Neural cell (in vitro differentiated cells): ENCODE data around the gene DNMBP. TPM values are rescaled to one million over a fixed set of nuclear protein-coding genes. Genes with fewer than 3 reads are reported as not detected.
A peak's percentile ranks its signal among the peaks of the same experiment; 100 is the strongest.

Experiments used
- H2AFZ ChIP-seq: fragments of 200-600, 300-800 bp; sonication (generic), shearing (Covaris generic); 2 replicates; pipeline ENCODE4 v1.6.0; 2014; ENCODE audit warnings: low read depth, mild to moderate bottlenecking, antibody characterized with exemption, low read length, moderate library complexity
- H3F3A ChIP-seq: fragments of 200-600 bp; shearing (Covaris generic); 2 replicates; pipeline ENCODE4 v1.6.1; 2016; ENCODE audit warnings: mild to moderate bottlenecking, moderate library complexity, mixed read lengths, antibody characterized with exemption, low read length; ENCODE audit not compliant: insufficient read depth, poor library complexity, severe bottlenecking
- H3K27ac ChIP-seq: fragments of 200-600, 300-800 bp; sonication (generic), shearing (Covaris generic); 2 replicates; pipeline ENCODE4 v1.5.1; 2014; ENCODE audit warnings: mild to moderate bottlenecking, low read length, moderate library complexity
- H3K27me3 ChIP-seq: fragments of 300-800, 200-600 bp; sonication (generic), shearing (Covaris generic); 2 replicates; pipeline ENCODE4 v1.6.0; 2014; ENCODE audit warnings: mild to moderate bottlenecking, low read depth, low read length, moderate library complexity; ENCODE audit not compliant: insufficient read depth
- H3K36me3 ChIP-seq: fragments of 300-800, 200-600 bp; sonication (generic), shearing (Covaris generic); 2 replicates; pipeline ENCODE4 v1.5.1; 2014; ENCODE audit warnings: mild to moderate bottlenecking, antibody characterized with exemption, low read length, moderate library complexity; ENCODE audit not compliant: insufficient read depth
- H3K4me2 ChIP-seq: fragments of 300-800, 200-600 bp; sonication (generic), shearing (Covaris generic); 2 replicates; pipeline ENCODE4 v1.6.0; 2014; ENCODE audit warnings: mild to moderate bottlenecking, low read length
- H3K4me3 ChIP-seq: fragments of 300-800, 200-600 bp; sonication (generic), shearing (Covaris generic); 2 replicates; pipeline ENCODE4 v1.5.1; 2014; ENCODE audit warnings: mild to moderate bottlenecking, low read length, moderate library complexity
- H3K79me2 ChIP-seq: fragments of 200-600 bp; shearing (Covaris generic); replicated peaks from 2 replicates; pipeline ENCODE4 v1.6.0; 2014; ENCODE audit warnings: mild to moderate bottlenecking, low read length, moderate library complexity; ENCODE audit not compliant: insufficient read depth
- H3K9ac ChIP-seq: fragments of 300-800, 200-600 bp; sonication (generic), shearing (Covaris generic); 2 replicates; pipeline ENCODE4 v1.6.1; 2016; ENCODE audit warnings: mild to moderate bottlenecking, low read length, mixed read lengths
- H3K9me2 ChIP-seq: fragments of 200-600 bp; shearing (Covaris generic); 2 replicates; pipeline ENCODE4 v1.6.1; 2016; ENCODE audit warnings: mild to moderate bottlenecking, low read length, mixed read lengths; ENCODE audit not compliant: insufficient read depth
- H3K9me3 ChIP-seq: fragments of 200-600, 300-800 bp; sonication (generic), shearing (Covaris generic); 2 replicates; pipeline ENCODE4 v1.6.1; 2016; ENCODE audit warnings: mild to moderate bottlenecking, mixed run types, low read length, moderate library complexity, mixed read lengths
- H4K20me1 ChIP-seq: fragments of 200-600 bp; shearing (Covaris generic); 2 replicates; pipeline ENCODE4 v1.6.1; 2016; ENCODE audit warnings: mild to moderate bottlenecking, mixed run types; ENCODE audit not compliant: insufficient read depth
- CTCF ChIP-seq: fragments of 450-650 bp; IDR thresholded peaks from 2 replicates; pipeline ENCODE4 v1.5.1; 2014; ENCODE audit warnings: antibody characterized with exemption, mild to moderate bottlenecking, moderate library complexity; ENCODE audit not compliant: poor library complexity, severe bottlenecking
- EP300 ChIP-seq: fragments of 450-650 bp; conservative IDR thresholded peaks from 2 replicates; pipeline ENCODE4 v1.6.1; 2014; ENCODE audit warnings: antibody characterized with exemption, mild to moderate bottlenecking, moderate library complexity; ENCODE audit not compliant: poor library complexity, severe bottlenecking
- EZH2 ChIP-seq: fragments of 200-600, 300-800 bp; shearing (Covaris generic), sonication (generic); IDR thresholded peaks from 2 replicates; pipeline ENCODE4 v1.6.1; 2014; ENCODE audit warnings: antibody characterized with exemption, low read length, borderline replicate concordance, mild to moderate bottlenecking; ENCODE audit not compliant: insufficient read depth, poor library complexity, severe bottlenecking
- MXI1 ChIP-seq: fragments of 450-650 bp; conservative IDR thresholded peaks from 2 replicates; pipeline ENCODE4 v1.6.1; 2014; ENCODE audit warnings: antibody characterized with exemption, mild to moderate bottlenecking; ENCODE audit not compliant: poor library complexity, severe bottlenecking
- POLR2AphosphoS5 ChIP-seq: IDR thresholded peaks from 2 replicates; pipeline ENCODE4 v1.6.1; 2012
- RAD21 ChIP-seq: fragments of 450-650 bp; conservative IDR thresholded peaks from 2 replicates; pipeline ENCODE4 v1.6.1; 2014; ENCODE audit warnings: antibody characterized with exemption, mild to moderate bottlenecking, moderate library complexity
- SMC3 ChIP-seq: fragments of 450-650 bp; conservative IDR thresholded peaks from 2 replicates; pipeline ENCODE4 v1.6.1; 2014; ENCODE audit warnings: antibody characterized with exemption, mild to moderate bottlenecking, moderate library complexity; ENCODE audit not compliant: poor library complexity
- TAF1 ChIP-seq: IDR thresholded peaks from 2 replicates; pipeline ENCODE4 v1.6.1; 2012; ENCODE audit warnings: low read depth
- polyA plus RNA-seq: library from polyadenylated mRNA; depleted of rRNA; stranded (reverse); fragments of >200 nt; gene quantifications from 2 replicates; pipeline ENCODE4 v1.2.3, GENCODE V29; 2014
- TF ChIP-seq, protein P1 (sequence below): IDR thresholded peaks from 2 replicates; pipeline ENCODE4 v1.6.1; 2012; ENCODE audit warnings: borderline replicate concordance

Gene DNMBP
- polyA plus RNA-seq, 1 donor from 2014 or later = 2.3 TPM

- H3K4me2 ChIP-seq = no peak overlapping the region
- no peaks in the 10 kb centered on the region for H3F3A ChIP-seq
- H3K79me2 ChIP-seq = no peaks in the 10 kb centered on the region
- no peak overlapping the region for H3K27ac ChIP-seq
- H3K9me3 ChIP-seq = no peaks in the 10 kb centered on the region
- H3K27me3 ChIP-seq = no peaks in the 10 kb centered on the region
- H3K4me3 ChIP-seq = no peak overlapping the region
- H2AFZ ChIP-seq = no peak overlapping the region
- no peak for TF ChIP-seq MXI1
- TF ChIP-seq EZH2 = no peak
- TF ChIP-seq, protein P1, sequence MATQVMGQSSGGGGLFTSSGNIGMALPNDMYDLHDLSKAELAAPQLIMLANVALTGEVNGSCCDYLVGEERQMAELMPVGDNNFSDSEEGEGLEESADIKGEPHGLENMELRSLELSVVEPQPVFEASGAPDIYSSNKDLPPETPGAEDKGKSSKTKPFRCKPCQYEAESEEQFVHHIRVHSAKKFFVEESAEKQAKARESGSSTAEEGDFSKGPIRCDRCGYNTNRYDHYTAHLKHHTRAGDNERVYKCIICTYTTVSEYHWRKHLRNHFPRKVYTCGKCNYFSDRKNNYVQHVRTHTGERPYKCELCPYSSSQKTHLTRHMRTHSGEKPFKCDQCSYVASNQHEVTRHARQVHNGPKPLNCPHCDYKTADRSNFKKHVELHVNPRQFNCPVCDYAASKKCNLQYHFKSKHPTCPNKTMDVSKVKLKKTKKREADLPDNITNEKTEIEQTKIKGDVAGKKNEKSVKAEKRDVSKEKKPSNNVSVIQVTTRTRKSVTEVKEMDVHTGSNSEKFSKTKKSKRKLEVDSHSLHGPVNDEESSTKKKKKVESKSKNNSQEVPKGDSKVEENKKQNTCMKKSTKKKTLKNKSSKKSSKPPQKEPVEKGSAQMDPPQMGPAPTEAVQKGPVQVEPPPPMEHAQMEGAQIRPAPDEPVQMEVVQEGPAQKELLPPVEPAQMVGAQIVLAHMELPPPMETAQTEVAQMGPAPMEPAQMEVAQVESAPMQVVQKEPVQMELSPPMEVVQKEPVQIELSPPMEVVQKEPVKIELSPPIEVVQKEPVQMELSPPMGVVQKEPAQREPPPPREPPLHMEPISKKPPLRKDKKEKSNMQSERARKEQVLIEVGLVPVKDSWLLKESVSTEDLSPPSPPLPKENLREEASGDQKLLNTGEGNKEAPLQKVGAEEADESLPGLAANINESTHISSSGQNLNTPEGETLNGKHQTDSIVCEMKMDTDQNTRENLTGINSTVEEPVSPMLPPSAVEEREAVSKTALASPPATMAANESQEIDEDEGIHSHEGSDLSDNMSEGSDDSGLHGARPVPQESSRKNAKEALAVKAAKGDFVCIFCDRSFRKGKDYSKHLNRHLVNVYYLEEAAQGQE = no peak
- TF ChIP-seq RAD21 = no peak
- no peak for TF ChIP-seq CTCF
- no peak for TF ChIP-seq POLR2AphosphoS5
- TF ChIP-seq TAF1 = no peak
- no peak for TF ChIP-seq SMC3
- no peak for TF ChIP-seq EP300
- H3K9ac ChIP-seq = no peak overlapping the region
- H3K36me3 ChIP-seq = no peaks in the 10 kb centered on the region
- no peaks in the 10 kb centered on the region for H4K20me1 ChIP-seq
- H3K9me2 ChIP-seq = no peaks in the 10 kb centered on the region
These were observed 160.7 kb downstream of the DNMBP start for GRCh38 chr10:99849057-99849456.

- Histone ChIP-seq H3K27ac (no peak overlapping the region), H3K9ac (no peak overlapping the region), H4K20me1 (no peaks in the 10 kb centered on the region), H2AFZ (no peak overlapping the region), H3K9me2 (no peaks in the 10 kb centered on the region), H3K36me3 (no peaks in the 10 kb centered on the region), H3K4me2 (no peak overlapping the region), H3K27me3 (no peaks in the 10 kb centered on the region), H3K9me3 (no peaks in the 10 kb centered on the region), H3K4me3 (no peak overlapping the region), H3K79me2 (no peaks in the 10 kb centered on the region), H3F3A (no peaks in the 10 kb centered on the region)
- TF ChIP-seq EZH2 = no peak
- TF ChIP-seq TAF1 = no peak
- no peak for TF ChIP-seq POLR2AphosphoS5
- peak; percentile 94 for TF ChIP-seq CTCF
- TF ChIP-seq, protein P1 = no peak
- peak; percentile 91 for TF ChIP-seq RAD21
- peak; percentile 85 for TF ChIP-seq SMC3
- peak; percentile 22 for TF ChIP-seq MXI1
- TF ChIP-seq EP300 = no peak
These were observed 163.8 kb downstream of the DNMBP start for GRCh38 chr10:99845837-99846382.
